HG03521 (cell line): ENCODE data around the gene SOX1.

ENCODE experiments used
- ATAC-seq: cut with Tn5 transposase; IDR thresholded peaks from one replicate; pipeline ENCODE4 v1.9.1; 2021; ENCODE audit warnings: mild to moderate bottlenecking, moderate library complexity; ENCODE audit not compliant: unreplicated experiment

Gene SOX1

GRCh38 chr13:112071723-112072533 lies 5.0 kb downstream of the SOX1 start:
- no peak for ATAC-seq

GRCh38 chr13:112072534-112073244 lies 5.7 kb downstream of the SOX1 start:
- ATAC-seq, result no peak

- ATAC-seq, result no peak
These were observed 6.5 kb downstream of the SOX1 start for GRCh38 chr13:112073245-112074138.

- no peak for ATAC-seq
These were observed 7.4 kb downstream of the SOX1 start for GRCh38 chr13:112074139-112074865.

- no peak for ATAC-seq
These were observed 10.8 kb downstream of the SOX1 start for GRCh38 chr13:112077729-112078128.

GRCh38 chr13:112078216-112078615 lies 11.3 kb downstream of the SOX1 start:
- no peak for ATAC-seq

- no peak for ATAC-seq
These were observed 12.1 kb downstream of the SOX1 start for GRCh38 chr13:112078879-112079531.

GRCh38 chr13:112079696-112080095 lies 12.7 kb downstream of the SOX1 start:
- no peak for ATAC-seq

GRCh38 chr13:112083971-112084370 lies 17.0 kb downstream of the SOX1 start:
- no peak for ATAC-seq

- no peak for ATAC-seq
These were observed 25.5 kb downstream of the SOX1 start for GRCh38 chr13:112092453-112092852.

- no peak for ATAC-seq
These were observed 28.4 kb downstream of the SOX1 start for GRCh38 chr13:112095354-112095753.

- ATAC-seq, result no peak
These were observed 30.0 kb downstream of the SOX1 start for GRCh38 chr13:112096959-112097358.

- ATAC-seq, result no peak
These were observed 30.8 kb downstream of the SOX1 start for GRCh38 chr13:112097770-112098169.

- ATAC-seq, result no peak
These were observed 31.8 kb downstream of the SOX1 start for GRCh38 chr13:112098699-112099098.

- ATAC-seq, result no peak
These were observed 34.5 kb downstream of the SOX1 start for GRCh38 chr13:112101360-112101930.

- ATAC-seq, result no peak
These were observed 35.3 kb downstream of the SOX1 start for GRCh38 chr13:112102243-112102642.

GRCh38 chr13:112103260-112103838 lies 36.4 kb downstream of the SOX1 start:
- no peak for ATAC-seq

- no peak for ATAC-seq
These were observed 37.3 kb downstream of the SOX1 start for GRCh38 chr13:112103961-112104880.
